ENCODE measurements around the gene LSR.

Gene LSR

GRCh38 chr19:35254341-35255297 is 5.8 kb downstream of the LSR start:
- no peak for DNase-seq (ENCODE audit: low read depth)
- no peak for TF ChIP-seq CTCF (IDR thresholded peaks at IDR 0.05; ENCODE audit: control insufficient read depth, insufficient read depth, low read depth, low read length, missing control alignments)
- H3K4me3 ChIP-seq (ENCODE audit: control insufficient read depth, low read depth, low read length): no peak overlapping the region

GRCh38 chr19:35256566-35256965 is 7.8 kb downstream of the LSR start:
- no peak for DNase-seq (ENCODE audit: low read depth)
- no peak for TF ChIP-seq CTCF (IDR thresholded peaks at IDR 0.05; ENCODE audit: control insufficient read depth, insufficient read depth, low read depth, low read length, missing control alignments)
- H3K4me3 ChIP-seq (ENCODE audit: control insufficient read depth, low read depth, low read length): no peak overlapping the region

- TF ChIP-seq CTCF (IDR thresholded peaks at IDR 0.05; ENCODE audit: control insufficient read depth, insufficient read depth, low read depth, low read length, missing control alignments): no peak
- no peak overlapping the region for H3K4me3 ChIP-seq (ENCODE audit: control insufficient read depth, low read depth, low read length)
- DNase-seq (ENCODE audit: low read depth): no peak
Observed at GRCh38 chr19:35257113-35257461, 8.3 kb downstream of the LSR start.

- no peak for DNase-seq (ENCODE audit: low read depth)
- no peak for TF ChIP-seq CTCF (IDR thresholded peaks at IDR 0.05; ENCODE audit: control insufficient read depth, insufficient read depth, low read depth, low read length, missing control alignments)
- H3K4me3 ChIP-seq (ENCODE audit: control insufficient read depth, low read depth, low read length): no peak overlapping the region
Observed at GRCh38 chr19:35260694-35261304, 12.0 kb downstream of the LSR start.

- no peak for DNase-seq (ENCODE audit: low read depth)
- no peak for TF ChIP-seq CTCF (IDR thresholded peaks at IDR 0.05; ENCODE audit: control insufficient read depth, insufficient read depth, low read depth, low read length, missing control alignments)
Observed at GRCh38 chr19:35261356-35262100, 12.7 kb downstream of the LSR start.

GRCh38 chr19:35262101-35262761 is 13.4 kb downstream of the LSR start:
- no peak for TF ChIP-seq CTCF (IDR thresholded peaks at IDR 0.05; ENCODE audit: control insufficient read depth, insufficient read depth, low read depth, low read length, missing control alignments)
- DNase-seq (ENCODE audit: low read depth): no peak
- no peak overlapping the region for H3K4me3 ChIP-seq (ENCODE audit: control insufficient read depth, low read depth, low read length)

More at GRCh38 chr19:35261356-35262100, 12.7 kb downstream of the LSR start:
- no peak overlapping the region for H3K4me3 ChIP-seq (ENCODE audit: control insufficient read depth, low read depth, low read length)

Measured in AG09309 (cell line).